ENCODE measurements around the gene ADAP1.

ADAP1 gene

GRCh38 chr7:974820-975681 is 20.6 kb upstream of the ADAP1 start, which contains the start of gene COX19:
COX19 (minus strand) TSS chr7:975549; CDS start chr7:975509, 40 bp downstream.
- H3K27ac ChIP-seq: peak within 1 kb of the TSS; percentile 88
- TF ChIP-seq, protein P1, sequence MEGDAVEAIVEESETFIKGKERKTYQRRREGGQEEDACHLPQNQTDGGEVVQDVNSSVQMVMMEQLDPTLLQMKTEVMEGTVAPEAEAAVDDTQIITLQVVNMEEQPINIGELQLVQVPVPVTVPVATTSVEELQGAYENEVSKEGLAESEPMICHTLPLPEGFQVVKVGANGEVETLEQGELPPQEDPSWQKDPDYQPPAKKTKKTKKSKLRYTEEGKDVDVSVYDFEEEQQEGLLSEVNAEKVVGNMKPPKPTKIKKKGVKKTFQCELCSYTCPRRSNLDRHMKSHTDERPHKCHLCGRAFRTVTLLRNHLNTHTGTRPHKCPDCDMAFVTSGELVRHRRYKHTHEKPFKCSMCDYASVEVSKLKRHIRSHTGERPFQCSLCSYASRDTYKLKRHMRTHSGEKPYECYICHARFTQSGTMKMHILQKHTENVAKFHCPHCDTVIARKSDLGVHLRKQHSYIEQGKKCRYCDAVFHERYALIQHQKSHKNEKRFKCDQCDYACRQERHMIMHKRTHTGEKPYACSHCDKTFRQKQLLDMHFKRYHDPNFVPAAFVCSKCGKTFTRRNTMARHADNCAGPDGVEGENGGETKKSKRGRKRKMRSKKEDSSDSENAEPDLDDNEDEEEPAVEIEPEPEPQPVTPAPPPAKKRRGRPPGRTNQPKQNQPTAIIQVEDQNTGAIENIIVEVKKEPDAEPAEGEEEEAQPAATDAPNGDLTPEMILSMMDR (conservative IDR thresholded peaks at IDR 0.05): no peak

- peak overlapping the region; percentile 88 for H3K27ac ChIP-seq
- TF ChIP-seq, protein P1 (conservative IDR thresholded peaks at IDR 0.05): no peak
These were observed 19.7 kb upstream of the ADAP1 start for GRCh38 chr7:974172-974571.

DNA sequence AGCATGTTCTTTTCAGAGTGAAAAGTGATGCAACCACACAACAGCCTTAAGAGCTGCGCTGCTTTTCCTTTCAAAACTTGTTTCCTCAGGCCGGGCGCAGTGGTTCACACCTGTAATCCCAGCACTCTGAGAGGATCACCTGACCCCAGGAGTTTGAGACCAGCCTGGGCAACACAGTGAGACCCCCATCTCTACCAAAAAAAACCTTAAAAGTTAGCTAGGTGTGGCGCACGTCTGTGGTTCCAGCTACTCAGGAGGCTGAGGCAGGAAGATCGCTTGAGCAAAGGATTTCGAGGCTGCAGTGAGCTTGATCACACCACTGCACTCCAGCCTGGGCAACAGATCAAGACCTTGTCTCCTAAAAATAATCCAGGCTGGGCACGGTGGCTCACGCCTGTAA is 18.8 kb upstream of the ADAP1 start:
- no peak overlapping the region for H3K27ac ChIP-seq
- TF ChIP-seq, protein P1 (conservative IDR thresholded peaks at IDR 0.05): no peak

- H3K27ac ChIP-seq: no peak overlapping the region
- TF ChIP-seq, protein P1 (conservative IDR thresholded peaks at IDR 0.05): no peak
These were observed 18.3 kb upstream of the ADAP1 start for GRCh38 chr7:972676-973309.

GRCh38 chr7:972110-972509 is 17.6 kb upstream of the ADAP1 start:
- TF ChIP-seq, protein P1 (conservative IDR thresholded peaks at IDR 0.05): no peak
- H3K27ac ChIP-seq: no peak overlapping the region

DNA sequence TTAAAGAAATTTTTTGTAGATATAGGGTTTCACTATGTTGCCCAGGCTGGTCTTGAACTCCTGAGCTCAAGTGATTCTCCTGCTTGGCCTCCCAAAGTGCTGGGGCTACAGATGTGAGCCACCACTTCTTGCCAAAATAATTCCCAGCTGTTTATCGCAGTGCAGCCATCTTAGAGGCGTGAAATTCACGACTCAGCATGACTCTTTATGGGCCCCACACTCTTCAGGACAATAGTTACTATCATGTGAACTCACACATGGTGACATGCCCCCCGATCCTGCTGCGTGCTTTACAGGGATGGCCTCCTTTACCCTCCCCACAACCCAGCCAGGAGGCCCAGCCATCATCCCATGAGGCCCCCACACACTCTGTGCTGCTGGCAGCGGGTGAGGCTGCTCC is 16.3 kb upstream of the ADAP1 start:
- TF ChIP-seq, protein P1 (conservative IDR thresholded peaks at IDR 0.05): no peak
- H3K27ac ChIP-seq: no peak overlapping the region

DNA sequence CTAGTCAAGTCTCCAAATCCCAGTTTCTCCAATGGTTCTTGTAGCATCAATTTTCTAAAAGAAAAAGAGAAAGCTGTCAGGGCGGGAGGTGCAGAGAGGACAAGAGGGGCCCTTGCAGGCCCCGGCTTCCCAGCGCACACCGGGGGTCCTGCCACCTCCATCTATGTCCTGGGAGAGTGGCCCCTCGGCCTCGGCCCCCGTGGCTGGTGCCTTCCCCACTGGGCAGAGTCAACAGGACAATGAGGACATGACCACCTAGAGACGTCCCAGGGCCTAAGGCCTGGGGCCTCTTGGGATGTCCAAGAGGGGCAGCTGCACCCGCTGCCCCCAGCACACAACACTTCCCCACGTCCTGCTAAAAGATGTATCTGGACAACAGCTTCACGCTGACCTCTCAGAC is 14.9 kb upstream of the ADAP1 start:
- TF ChIP-seq, protein P1 (conservative IDR thresholded peaks at IDR 0.05): no peak
- H3K27ac ChIP-seq: no peak overlapping the region

Measured in VCaP (cell line).